A549 (cell line): Measurements from ENCODE around the gene SNTA1. TPM values are rescaled to one million over a fixed set of nuclear protein-coding genes. Genes with fewer than 3 reads are reported as not detected.

ENCODE experiments used
- ATAC-seq, 2 experiments: fragments of 200-7000 bp in 1 of 2; fragments of >200 bp in 1 of 2; cut with Nextera tagmentation in 1 of 2; cut with Tn5 transposase in 1 of 2; 3 replicates each; pipeline versions ENCODE4 v1.8.0 to v1.9.1; 2018 to 2020; ENCODE audit warnings: mild to moderate bottlenecking in 1 of 2, moderate library complexity in 1 of 2
- CTCF ChIA-PET: fragments of 300-600 bp; sonication (Branson Sonifier 250); formaldehyde crosslinking; extraction: SDS; loops from one replicate; lab custom pipeline; 2021; ENCODE audit warnings: antibody characterized with exemption, inconsistent platforms; lab: Yijun Ruan, JAX
- POLR2A ChIA-PET: fragments of 350-600 bp; formaldehyde crosslinking; extraction: SDS; loops from one replicate; lab custom pipeline; 2021; ENCODE audit warnings: antibody characterized with exemption, inconsistent platforms; lab: Yijun Ruan, JAX
- DNase-seq, 2 experiments: peaks; one replicate each; pipeline versions ENCODE4 v3.0.0 to v3.0.0-alpha.2; 2011 to 2016; ENCODE audit warnings: low read depth in 1 of 2, low spot score in 1 of 2
- FAIRE-seq: peaks from 2 replicates; lab custom pipeline; 2011; peaks lifted over from hg19 to GRCh38; lab: Jason Lieb, UNC
- H3K27ac ChIP-seq, 2 experiments: fragments of >200 bp; sonication (Bioruptor Twin); formaldehyde crosslinking; 3 replicates each; pipeline ENCODE4 v1.5.1; 2016 to 2017
- H3K4me1 ChIP-seq: fragments of >200 bp; sonication (Bioruptor Twin); formaldehyde crosslinking; 3 replicates; pipeline ENCODE4 v1.6.1; 2016
- H3K4me2 ChIP-seq: fragments of >200 bp; sonication (Bioruptor Twin); formaldehyde crosslinking; 3 replicates; pipeline ENCODE4 v1.6.1; 2016
- H3K4me3 ChIP-seq: fragments of >200 bp; sonication (Bioruptor Twin); formaldehyde crosslinking; 3 replicates; pipeline ENCODE4 v1.5.1; 2016
- H3K9me3 ChIP-seq: fragments of >200 bp; sonication (Bioruptor Twin); formaldehyde crosslinking; 3 replicates; pipeline ENCODE4 v1.6.1; 2016
- CHD2 ChIP-seq: fragments of 150-350 bp; IDR thresholded peaks from 2 replicates; pipeline ENCODE4 v1.6.1; 2014; ENCODE audit warnings: low read length; ENCODE audit not compliant: partially characterized antibody
- CHD4 ChIP-seq: fragments of 200-600 bp; sonication (generic); IDR thresholded peaks from 2 replicates; pipeline ENCODE4 v1.6.1; 2016; ENCODE audit warnings: antibody characterized with exemption, mild to moderate bottlenecking, borderline replicate concordance
- ESRRA ChIP-seq: fragments of 150-350 bp; IDR thresholded peaks from 2 replicates; pipeline ENCODE4 v1.6.1; 2014; ENCODE audit warnings: mild to moderate bottlenecking, low read length, borderline replicate concordance
- GATA3 ChIP-seq: IDR thresholded peaks from 2 replicates; pipeline ENCODE4 v1.6.1; 2012; ENCODE audit warnings: borderline replicate concordance
- HOXB13 ChIP-seq: fragments of 250-450 bp; sonication (Bioruptor Pico); IDR thresholded peaks from 2 replicates; pipeline ENCODE4 v1.5.0; 2020; ENCODE audit warnings: low read depth, mild to moderate bottlenecking, moderate library complexity
- KDM1A ChIP-seq: fragments of 200-600 bp; sonication (generic); IDR thresholded peaks from 2 replicates; pipeline ENCODE4 v1.6.1; 2016; ENCODE audit warnings: low read depth, mild to moderate bottlenecking
- NR3C1 ChIP-seq: fragments of >200 bp; sonication (Bioruptor Twin); formaldehyde crosslinking; IDR thresholded peaks from 3 replicates; pipeline ENCODE4 v1.6.1; 2017
- RAD21 ChIP-seq, 2 experiments: fragments of >200 bp in 1 of 2; sonication (Bioruptor Twin) in 1 of 2; formaldehyde crosslinking in 1 of 2; IDR thresholded peaks in 1 of 2; conservative IDR thresholded peaks in 1 of 2; 2 replicates in 1 of 2; 3 replicates in 1 of 2; pipeline ENCODE4 v1.6.1; 2012 to 2018; ENCODE audit warnings: inconsistent platforms in 1 of 2
- SREBF2 ChIP-seq: fragments of 450-650 bp; IDR thresholded peaks from 2 replicates; pipeline ENCODE4 v1.6.1; 2014; ENCODE audit warnings: mild to moderate bottlenecking, moderate library complexity
- TFCP2L1 ChIP-seq: fragments of 250-450 bp; sonication (Bioruptor Pico); IDR thresholded peaks from 2 replicates; pipeline ENCODE4 v1.5.0; 2021; ENCODE audit warnings: mild to moderate bottlenecking
- TP53 ChIP-seq: fragments of 250-450 bp; sonication (Bioruptor Pico); IDR thresholded peaks from 2 replicates; pipeline ENCODE4 v1.5.0; 2021; ENCODE audit warnings: mild to moderate bottlenecking, moderate library complexity
- ZFP36 ChIP-seq: fragments of 450-650 bp; IDR thresholded peaks from 2 replicates; pipeline ENCODE4 v1.6.1; 2014; ENCODE audit warnings: borderline replicate concordance; ENCODE audit not compliant: partially characterized antibody
- WGBS: methylation state at CpG from one replicate; pipeline ENCODE4 v1.1.6; 2017; ENCODE audit errors: missing lambda C conversion rate; 5-methylcytosine and 5-hydroxymethylcytosine counted together
- polyA plus RNA-seq, 4 experiments: library from polyadenylated mRNA; depleted of rRNA in 3 of 4; stranded (reverse); fragments of >200 nt; fragmentation: RNase III in 1 of 4; extraction: RNeasy Plus Mini Kit Qiagen cat#74134 plus additional on column Dnase treatment in 1 of 4; gene quantifications; 2 replicates in 3 of 4; 3 replicates in 1 of 4; pipeline ENCODE4 v1.2.3, GENCODE V29; 2011 to 2017
- TF ChIP-seq, protein P1 (sequence below): fragments of 250-450 bp; sonication (Bioruptor Pico); IDR thresholded peaks from 2 replicates; pipeline ENCODE4 v1.5.0; 2021; ENCODE audit warnings: mild to moderate bottlenecking, moderate library complexity, borderline replicate concordance
- TF ChIP-seq, protein P2 (sequence below): fragments of 150-350 bp; IDR thresholded peaks from 2 replicates; pipeline ENCODE4 v1.6.1; 2014; ENCODE audit warnings: low read depth, mild to moderate bottlenecking, low read length
- TF ChIP-seq, protein P3 (sequence below): IDR thresholded peaks from 2 replicates; pipeline ENCODE4 v1.6.1; 2012; ENCODE audit warnings: low read depth, borderline replicate concordance
- TF ChIP-seq, protein P4 (sequence below): fragments of 450-650 bp; IDR thresholded peaks from 2 replicates; pipeline ENCODE4 v1.6.1; 2014; ENCODE audit warnings: antibody characterized with exemption

SNTA1 gene
- polyA plus RNA-seq, 2 of the 4 experiments (the other 2 are of a cell fraction): 5.6 to 6.6 TPM

DNA sequence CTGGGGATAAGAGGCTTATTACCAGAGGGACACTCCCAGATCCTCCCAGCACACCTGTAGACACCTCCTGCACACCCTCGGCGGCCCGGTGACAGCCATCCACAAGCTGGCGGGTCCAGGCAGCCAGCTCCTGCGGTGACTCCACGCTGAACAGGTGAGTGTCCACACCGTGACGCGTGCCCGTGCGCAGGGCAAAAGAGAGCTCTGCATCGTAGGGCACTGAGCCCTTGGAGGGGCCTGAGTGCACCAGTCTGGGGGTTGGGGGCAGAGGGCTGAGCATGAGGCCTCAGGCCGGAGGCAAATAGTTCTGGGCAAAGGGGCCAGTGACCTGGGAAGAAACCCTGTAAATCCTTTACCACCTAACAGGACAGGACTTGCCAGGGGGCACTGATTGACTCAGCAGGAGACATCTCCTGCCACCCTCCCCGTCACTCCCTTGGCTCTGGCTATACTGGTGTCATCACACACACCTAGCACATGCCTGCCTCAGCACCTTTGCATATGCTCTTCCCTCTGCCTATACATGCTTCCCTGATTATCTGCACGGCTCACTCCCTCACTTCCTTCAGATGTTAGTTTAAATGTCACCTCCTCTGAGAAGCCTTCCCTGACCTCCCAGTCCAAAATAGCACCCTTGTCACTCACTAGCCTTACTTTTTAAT lies 33.4 kb downstream of the SNTA1 start (continued):
- TF ChIP-seq RAD21 (conservative IDR thresholded peaks at IDR 0.05 in 1 of 2, IDR thresholded peaks at IDR 0.05 in 1 of 2): no peak

DNA sequence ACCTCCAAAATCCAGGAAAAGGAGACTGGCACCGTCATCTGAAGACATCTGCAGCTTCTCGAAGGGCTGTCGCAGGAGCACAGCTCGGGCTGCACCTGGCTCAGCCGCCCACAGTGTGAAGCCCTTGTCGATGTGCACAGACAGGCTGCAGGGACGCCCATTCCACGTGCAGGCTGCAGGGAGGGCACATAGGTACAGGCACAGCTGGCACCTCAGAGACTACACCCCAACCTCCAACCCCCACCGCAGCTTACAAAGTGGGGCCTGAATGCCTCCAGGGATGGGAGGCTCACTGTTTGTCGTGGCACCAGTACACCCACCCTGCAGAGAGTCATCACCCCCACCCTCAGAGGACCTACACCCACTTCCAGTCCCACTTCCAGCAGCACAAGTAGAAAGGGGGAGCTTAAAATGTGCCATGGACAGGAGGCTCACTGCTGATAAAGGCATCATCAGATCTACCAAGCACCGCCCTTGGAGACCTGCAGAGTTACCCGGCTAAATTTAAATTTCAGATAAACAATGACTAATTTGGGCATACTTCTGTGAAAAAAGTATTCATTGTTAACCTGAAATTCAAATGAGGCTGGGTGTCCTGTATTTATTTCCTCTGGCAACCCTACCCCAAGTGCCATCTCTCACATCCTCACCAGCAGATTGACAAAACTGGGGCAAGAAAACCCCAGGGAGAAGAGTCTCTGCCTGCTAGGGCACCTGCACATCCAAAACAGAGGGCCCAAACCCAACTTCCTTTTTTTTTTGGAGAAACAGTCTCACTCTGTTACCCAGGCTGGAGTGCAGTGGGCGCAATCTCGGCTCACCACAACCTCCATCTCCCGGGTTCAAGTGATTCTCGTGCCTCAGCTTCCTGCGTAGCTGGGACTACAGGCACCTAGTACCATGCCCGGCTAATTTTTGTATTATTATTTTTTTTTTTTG lies 34.6 kb downstream of the SNTA1 start:
- Histone ChIP-seq H3K4me1 (no peaks in the 10 kb centered on the region), H3K4me2 (no peak overlapping the region), H3K9me3 (no peaks in the 10 kb centered on the region), H3K4me3 (no peak overlapping the region), H3K27ac (no peak overlapping the region)
- ChIA-PET POLR2A (interaction anchor here (1.2 kb wide), 1 partner anchor 8 kb away, joined by 4 read pairs; the partner anchor contains the start of gene CDK5RAP1), CTCF (no interaction called here)
- TF ChIP-seq KDM1A: no peak
- no peak for TF ChIP-seq HOXB13 (CRISPR knock-in tag)
- TF ChIP-seq, protein P1, sequence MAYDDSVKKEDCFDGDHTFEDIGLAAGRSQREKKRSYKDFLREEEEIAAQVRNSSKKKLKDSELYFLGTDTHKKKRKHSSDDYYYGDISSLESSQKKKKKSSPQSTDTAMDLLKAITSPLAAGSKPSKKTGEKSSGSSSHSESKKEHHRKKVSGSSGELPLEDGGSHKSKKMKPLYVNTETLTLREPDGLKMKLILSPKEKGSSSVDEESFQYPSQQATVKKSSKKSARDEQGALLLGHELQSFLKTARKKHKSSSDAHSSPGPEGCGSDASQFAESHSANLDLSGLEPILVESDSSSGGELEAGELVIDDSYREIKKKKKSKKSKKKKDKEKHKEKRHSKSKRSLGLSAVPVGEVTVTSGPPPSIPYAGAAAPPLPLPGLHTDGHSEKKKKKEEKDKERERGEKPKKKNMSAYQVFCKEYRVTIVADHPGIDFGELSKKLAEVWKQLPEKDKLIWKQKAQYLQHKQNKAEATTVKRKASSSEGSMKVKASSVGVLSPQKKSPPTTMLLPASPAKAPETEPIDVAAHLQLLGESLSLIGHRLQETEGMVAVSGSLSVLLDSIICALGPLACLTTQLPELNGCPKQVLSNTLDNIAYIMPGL (CRISPR knock-in tag): no peak
- WGBS: 92% methylated on average over 14 of the region's 18 CpGs
- DNase-seq (no peak), ATAC-seq (no peak), FAIRE-seq (no peak)

DNA sequence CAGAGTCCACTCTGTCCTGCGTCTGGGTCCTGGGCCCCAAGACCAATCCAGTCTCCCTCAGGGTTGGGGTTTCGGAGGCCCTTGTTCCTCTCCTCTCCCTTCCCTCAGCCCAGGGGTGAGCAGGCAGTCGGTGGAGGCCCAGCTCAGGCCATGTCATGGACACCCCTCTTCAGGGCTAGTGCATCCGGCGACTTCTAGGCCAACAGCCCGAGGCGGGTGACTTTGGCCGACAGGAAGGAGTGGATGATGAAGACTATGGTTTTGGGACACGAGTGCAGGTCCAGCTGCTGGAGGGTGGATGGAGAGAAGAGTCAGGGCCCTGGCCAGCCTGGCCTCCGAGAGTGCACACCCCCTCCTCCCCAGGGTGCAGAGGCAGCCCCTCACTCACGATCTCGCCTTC lies 35.2 kb downstream of the SNTA1 start:
- no peak for FAIRE-seq
- no peaks in the 10 kb centered on the region for H3K9me3 ChIP-seq
- H3K4me1 ChIP-seq: no peaks in the 10 kb centered on the region
- WGBS: 88% methylated on average over 10 of the region's 12 CpGs
- no peak overlapping the region for H3K4me2 ChIP-seq
- no peak overlapping the region for H3K4me3 ChIP-seq
- ChIA-PET CTCF (no interaction called here), POLR2A (no interaction called here)
- TF ChIP-seq CHD2 (no peak), NR3C1 (no peak), ZFP36 (no peak), CHD4 (no peak), ESRRA (no peak), TFCP2L1 (CRISPR knock-in tag) (no peak), GATA3 (no peak), SREBF2 (no peak), KDM1A (no peak), TP53 (no peak)
- TF ChIP-seq, protein P2, sequence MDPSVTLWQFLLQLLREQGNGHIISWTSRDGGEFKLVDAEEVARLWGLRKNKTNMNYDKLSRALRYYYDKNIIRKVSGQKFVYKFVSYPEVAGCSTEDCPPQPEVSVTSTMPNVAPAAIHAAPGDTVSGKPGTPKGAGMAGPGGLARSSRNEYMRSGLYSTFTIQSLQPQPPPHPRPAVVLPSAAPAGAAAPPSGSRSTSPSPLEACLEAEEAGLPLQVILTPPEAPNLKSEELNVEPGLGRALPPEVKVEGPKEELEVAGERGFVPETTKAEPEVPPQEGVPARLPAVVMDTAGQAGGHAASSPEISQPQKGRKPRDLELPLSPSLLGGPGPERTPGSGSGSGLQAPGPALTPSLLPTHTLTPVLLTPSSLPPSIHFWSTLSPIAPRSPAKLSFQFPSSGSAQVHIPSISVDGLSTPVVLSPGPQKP: no peak
- TF ChIP-seq, protein P3, sequence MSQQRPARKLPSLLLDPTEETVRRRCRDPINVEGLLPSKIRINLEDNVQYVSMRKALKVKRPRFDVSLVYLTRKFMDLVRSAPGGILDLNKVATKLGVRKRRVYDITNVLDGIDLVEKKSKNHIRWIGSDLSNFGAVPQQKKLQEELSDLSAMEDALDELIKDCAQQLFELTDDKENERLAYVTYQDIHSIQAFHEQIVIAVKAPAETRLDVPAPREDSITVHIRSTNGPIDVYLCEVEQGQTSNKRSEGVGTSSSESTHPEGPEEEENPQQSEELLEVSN: no peak
- TF ChIP-seq, protein P4, sequence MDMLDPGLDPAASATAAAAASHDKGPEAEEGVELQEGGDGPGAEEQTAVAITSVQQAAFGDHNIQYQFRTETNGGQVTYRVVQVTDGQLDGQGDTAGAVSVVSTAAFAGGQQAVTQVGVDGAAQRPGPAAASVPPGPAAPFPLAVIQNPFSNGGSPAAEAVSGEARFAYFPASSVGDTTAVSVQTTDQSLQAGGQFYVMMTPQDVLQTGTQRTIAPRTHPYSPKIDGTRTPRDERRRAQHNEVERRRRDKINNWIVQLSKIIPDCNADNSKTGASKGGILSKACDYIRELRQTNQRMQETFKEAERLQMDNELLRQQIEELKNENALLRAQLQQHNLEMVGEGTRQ: no peak
- DNase-seq: no peak
- no peak for ATAC-seq
- H3K27ac ChIP-seq: no peak overlapping the region
